Right ventricle myocardium superior (tissue), 1 donor: ENCODE measurements around the gene GSDMA. TPM values are rescaled to one million over a fixed set of nuclear protein-coding genes. Genes with fewer than 3 reads are reported as not detected.
"Not testable (repeated sequence)": the region's sequence is repeated elsewhere in the genome, so short reads cannot be mapped to it uniquely, and the experiment has no call there.

Experiments
- ATAC-seq: fragments of 200-7000 bp; cut with Tn5 transposase; one replicate; pipeline ENCODE4 v1.9.1; 2020; ENCODE audit warnings: mild to moderate bottlenecking; ENCODE audit not compliant: poor library complexity
- DNase-seq: peaks from one replicate; pipeline ENCODE4 v3.0.0-alpha.2; 2020
- intact Hi-C: fragments of 100-400 bp; cut with DNase I; formaldehyde crosslinking; loops from one replicate; pipeline ENCODE4 v1.11.2; 2022
- total RNA-seq: library from RNA; stranded (reverse); fragmentation: NEBNext Ultra II Directional; extraction: Animal tissue kit (Norgen Biotek cat#: 25700); gene quantifications from one replicate; pipeline ENCODE4 v1.2.1, GENCODE V29; 2021
- donor health status: DM: no; HTN: yes; CAD: no; lungs with severe emphysema.

The GSDMA gene
- total RNA-seq, 1 donor from 2014 or later, result 0.40 TPM

GRCh38 chr17:39979893-39980350 lies 17.1 kb downstream of the GSDMA start:
- intact Hi-C loops, result no loop called here
- DNase-seq (no peak), ATAC-seq (peak; percentile 18)

- intact Hi-C loops, result no loop called here
- DNase-seq (peak; percentile 98), ATAC-seq (peak; percentile 97)
Measured at GRCh38 chr17:39980351-39981206, 17.8 kb downstream of the GSDMA start, which contains the start of gene PSMD3. Gene PSMD3, plus strand, starts transcription at chr17:39980807. Its CDS starts 164 bp downstream, at chr17:39980971.

GRCh38 chr17:39981207-39981741 lies 18.5 kb downstream of the GSDMA start:
- DNase-seq, result no peak
- peak; percentile 6 for ATAC-seq
- intact Hi-C loops, result no loop called here

GRCh38 chr17:39981766-39982375 lies 19.1 kb downstream of the GSDMA start:
- DNase-seq (no peak), ATAC-seq (no peak)
- intact Hi-C loops, result no loop called here

- intact Hi-C loops, result no loop called here
- ATAC-seq, result no peak
Measured at GRCh38 chr17:39988206-39988810, 25.5 kb downstream of the GSDMA start.

GRCh38 chr17:39994448-39994847 lies 31.6 kb downstream of the GSDMA start:
- ATAC-seq, result no peak
- intact Hi-C loops, result no loop called here

More at GRCh38 chr17:39988206-39988810, 25.5 kb downstream of the GSDMA start:
- no peak for DNase-seq

GRCh38 chr17:39995438-39995837 lies 32.6 kb downstream of the GSDMA start:
- ATAC-seq (no peak), DNase-seq (no peak)
- intact Hi-C loops, result no loop called here

More at GRCh38 chr17:39994448-39994847, 31.6 kb downstream of the GSDMA start:
- DNase-seq, result no peak

GRCh38 chr17:39996162-39996561 lies 33.4 kb downstream of the GSDMA start:
- intact Hi-C loops, result no loop called here
- DNase-seq (no peak), ATAC-seq (no peak)

- ATAC-seq, result peak; percentile 71
- intact Hi-C loops, result no loop called here
Measured at GRCh38 chr17:39996800-39997199, 34.0 kb downstream of the GSDMA start.

GRCh38 chr17:39997543-39997942 lies 34.7 kb downstream of the GSDMA start:
- DNase-seq (no peak), ATAC-seq (peak; percentile 14)
- intact Hi-C loops, result no loop called here

More at GRCh38 chr17:39996800-39997199, 34.0 kb downstream of the GSDMA start:
- DNase-seq, result peak; percentile 81

- DNase-seq, result no peak
- intact Hi-C loops, result no loop called here
- no peak for ATAC-seq
Measured at GRCh38 chr17:39999067-39999466, 36.3 kb downstream of the GSDMA start.

GRCh38 chr17:40000161-40000560 lies 37.4 kb downstream of the GSDMA start:
- no peak for DNase-seq
- ATAC-seq, result no peak
- intact Hi-C loops, result no loop called here

- DNase-seq, ATAC-seq, intact Hi-C loops: not testable (repeated sequence)
Measured at GRCh38 chr17:40001335-40001734, 38.5 kb downstream of the GSDMA start.

GRCh38 chr17:40004072-40004471 lies 41.3 kb downstream of the GSDMA start:
- intact Hi-C loops, result no loop called here
- DNase-seq (no peak), ATAC-seq (no peak)

GRCh38 chr17:40004712-40005111 lies 41.9 kb downstream of the GSDMA start:
- intact Hi-C loops, result no loop called here
- ATAC-seq (no peak), DNase-seq (no peak)

GRCh38 chr17:40005520-40005919 lies 42.7 kb downstream of the GSDMA start:
- DNase-seq (no peak), ATAC-seq (no peak)
- intact Hi-C loops, result no loop called here

- intact Hi-C loops, ATAC-seq, DNase-seq: not testable (repeated sequence)
Measured at GRCh38 chr17:40010946-40011500, 48.2 kb downstream of the GSDMA start.

- intact Hi-C loops, ATAC-seq, DNase-seq: not testable (repeated sequence)
Measured at GRCh38 chr17:40012017-40012647, 49.3 kb downstream of the GSDMA start.
